HepG2 (cell line): Measurements from ENCODE around the gene CABP2.

Experiments used
- CEBPB ChIP-seq: IDR thresholded peaks from 2 replicates; pipeline ENCODE4 v1.6.1; 2011; ENCODE audit warnings: low read depth, low read length, improper control_type of control experiment, borderline replicate concordance
- CHCHD3 ChIP-seq: sonication (generic); formaldehyde crosslinking; IDR thresholded peaks from 2 replicates; pipeline ENCODE4 v1.8.0; 2022; ENCODE audit warnings: mild to moderate bottlenecking, missing genetic modification reagents, moderate library complexity
- CHD2 ChIP-seq: IDR thresholded peaks from 2 replicates; pipeline ENCODE4 v1.6.1; 2011; ENCODE audit warnings: low read depth, low read length, improper control_type of control experiment
- CTCF ChIP-seq: sonication (generic); formaldehyde crosslinking; IDR thresholded peaks from 2 replicates; pipeline ENCODE4 v1.5.0; 2020; ENCODE audit warnings: mild to moderate bottlenecking, missing genetic modification reagents, moderate library complexity
- ELF1 ChIP-seq: sonication (generic); formaldehyde crosslinking; IDR thresholded peaks from 2 replicates; pipeline ENCODE4 v1.4.0; 2020; ENCODE audit warnings: missing genetic modification reagents
- PRMT3 ChIP-seq: sonication (generic); formaldehyde crosslinking; IDR thresholded peaks from 2 replicates; pipeline ENCODE4 v1.8.1; 2022; ENCODE audit warnings: low read depth, mild to moderate bottlenecking, moderate library complexity, missing genetic modification reagents, borderline replicate concordance
- SIN3A ChIP-seq: IDR thresholded peaks from 2 replicates; pipeline ENCODE4 v1.6.1; 2011; ENCODE audit warnings: low read depth, mild to moderate bottlenecking, control low read depth, low read length, borderline replicate concordance
- SP4 ChIP-seq: sonication (generic); formaldehyde crosslinking; IDR thresholded peaks from 2 replicates; pipeline ENCODE4 v1.8.1; 2023; ENCODE audit warnings: mild to moderate bottlenecking, missing genetic modification reagents
- ZNF318 ChIP-seq: sonication (generic); formaldehyde crosslinking; IDR thresholded peaks from 2 replicates; pipeline ENCODE4 v1.4.0; 2020; ENCODE audit warnings: mild to moderate bottlenecking, missing genetic modification reagents
- TF ChIP-seq, protein P1 (sequence below): IDR thresholded peaks from 2 replicates; pipeline ENCODE4 v1.6.1; 2016; ENCODE audit warnings: low read depth, missing genetic modification reagents, missing compliant biosample characterization
- TF ChIP-seq, protein P2 (sequence below): IDR thresholded peaks from 2 replicates; pipeline ENCODE4 v1.6.1; 2018; ENCODE audit warnings: missing genetic modification reagents, mild to moderate bottlenecking, missing compliant biosample characterization
- TF ChIP-seq, protein P3 (sequence below): IDR thresholded peaks from 2 replicates; pipeline ENCODE4 v1.6.1; 2016; ENCODE audit warnings: control low read depth
- TF ChIP-seq, protein P4 (sequence below): sonication (generic); formaldehyde crosslinking; IDR thresholded peaks from 2 replicates; pipeline ENCODE4 v1.9.0; 2022; ENCODE audit warnings: missing genetic modification reagents, mild to moderate bottlenecking, borderline replicate concordance

GRCh38 chr11:67496113-67496512, 27.1 kb downstream of the CABP2 start:
- TF ChIP-seq, protein P1, sequence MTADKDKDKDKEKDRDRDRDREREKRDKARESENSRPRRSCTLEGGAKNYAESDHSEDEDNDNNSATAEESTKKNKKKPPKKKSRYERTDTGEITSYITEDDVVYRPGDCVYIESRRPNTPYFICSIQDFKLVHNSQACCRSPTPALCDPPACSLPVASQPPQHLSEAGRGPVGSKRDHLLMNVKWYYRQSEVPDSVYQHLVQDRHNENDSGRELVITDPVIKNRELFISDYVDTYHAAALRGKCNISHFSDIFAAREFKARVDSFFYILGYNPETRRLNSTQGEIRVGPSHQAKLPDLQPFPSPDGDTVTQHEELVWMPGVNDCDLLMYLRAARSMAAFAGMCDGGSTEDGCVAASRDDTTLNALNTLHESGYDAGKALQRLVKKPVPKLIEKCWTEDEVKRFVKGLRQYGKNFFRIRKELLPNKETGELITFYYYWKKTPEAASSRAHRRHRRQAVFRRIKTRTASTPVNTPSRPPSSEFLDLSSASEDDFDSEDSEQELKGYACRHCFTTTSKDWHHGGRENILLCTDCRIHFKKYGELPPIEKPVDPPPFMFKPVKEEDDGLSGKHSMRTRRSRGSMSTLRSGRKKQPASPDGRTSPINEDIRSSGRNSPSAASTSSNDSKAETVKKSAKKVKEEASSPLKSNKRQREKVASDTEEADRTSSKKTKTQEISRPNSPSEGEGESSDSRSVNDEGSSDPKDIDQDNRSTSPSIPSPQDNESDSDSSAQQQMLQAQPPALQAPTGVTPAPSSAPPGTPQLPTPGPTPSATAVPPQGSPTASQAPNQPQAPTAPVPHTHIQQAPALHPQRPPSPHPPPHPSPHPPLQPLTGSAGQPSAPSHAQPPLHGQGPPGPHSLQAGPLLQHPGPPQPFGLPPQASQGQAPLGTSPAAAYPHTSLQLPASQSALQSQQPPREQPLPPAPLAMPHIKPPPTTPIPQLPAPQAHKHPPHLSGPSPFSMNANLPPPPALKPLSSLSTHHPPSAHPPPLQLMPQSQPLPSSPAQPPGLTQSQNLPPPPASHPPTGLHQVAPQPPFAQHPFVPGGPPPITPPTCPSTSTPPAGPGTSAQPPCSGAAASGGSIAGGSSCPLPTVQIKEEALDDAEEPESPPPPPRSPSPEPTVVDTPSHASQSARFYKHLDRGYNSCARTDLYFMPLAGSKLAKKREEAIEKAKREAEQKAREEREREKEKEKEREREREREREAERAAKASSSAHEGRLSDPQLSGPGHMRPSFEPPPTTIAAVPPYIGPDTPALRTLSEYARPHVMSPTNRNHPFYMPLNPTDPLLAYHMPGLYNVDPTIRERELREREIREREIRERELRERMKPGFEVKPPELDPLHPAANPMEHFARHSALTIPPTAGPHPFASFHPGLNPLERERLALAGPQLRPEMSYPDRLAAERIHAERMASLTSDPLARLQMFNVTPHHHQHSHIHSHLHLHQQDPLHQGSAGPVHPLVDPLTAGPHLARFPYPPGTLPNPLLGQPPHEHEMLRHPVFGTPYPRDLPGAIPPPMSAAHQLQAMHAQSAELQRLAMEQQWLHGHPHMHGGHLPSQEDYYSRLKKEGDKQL (CRISPR knock-in tag) = no peak
- TF ChIP-seq ELF1 (CRISPR knock-in tag) (no peak), SP4 (no peak), CHCHD3 (CRISPR knock-in tag) (no peak), SIN3A (no peak), CEBPB (no peak), CHD2 (no peak), PRMT3 (CRISPR knock-in tag) (no peak), ZNF318 (CRISPR knock-in tag) (no peak), CTCF (CRISPR knock-in tag) (no peak)
- TF ChIP-seq, protein P2, sequence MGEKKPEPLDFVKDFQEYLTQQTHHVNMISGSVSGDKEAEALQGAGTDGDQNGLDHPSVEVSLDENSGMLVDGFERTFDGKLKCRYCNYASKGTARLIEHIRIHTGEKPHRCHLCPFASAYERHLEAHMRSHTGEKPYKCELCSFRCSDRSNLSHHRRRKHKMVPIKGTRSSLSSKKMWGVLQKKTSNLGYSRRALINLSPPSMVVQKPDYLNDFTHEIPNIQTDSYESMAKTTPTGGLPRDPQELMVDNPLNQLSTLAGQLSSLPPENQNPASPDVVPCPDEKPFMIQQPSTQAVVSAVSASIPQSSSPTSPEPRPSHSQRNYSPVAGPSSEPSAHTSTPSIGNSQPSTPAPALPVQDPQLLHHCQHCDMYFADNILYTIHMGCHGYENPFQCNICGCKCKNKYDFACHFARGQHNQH = no peak
- TF ChIP-seq, protein P3, sequence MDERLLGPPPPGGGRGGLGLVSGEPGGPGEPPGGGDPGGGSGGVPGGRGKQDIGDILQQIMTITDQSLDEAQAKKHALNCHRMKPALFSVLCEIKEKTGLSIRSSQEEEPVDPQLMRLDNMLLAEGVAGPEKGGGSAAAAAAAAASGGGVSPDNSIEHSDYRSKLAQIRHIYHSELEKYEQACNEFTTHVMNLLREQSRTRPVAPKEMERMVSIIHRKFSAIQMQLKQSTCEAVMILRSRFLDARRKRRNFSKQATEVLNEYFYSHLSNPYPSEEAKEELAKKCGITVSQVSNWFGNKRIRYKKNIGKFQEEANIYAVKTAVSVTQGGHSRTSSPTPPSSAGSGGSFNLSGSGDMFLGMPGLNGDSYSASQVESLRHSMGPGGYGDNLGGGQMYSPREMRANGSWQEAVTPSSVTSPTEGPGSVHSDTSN (CRISPR knock-in tag) = no peak
- TF ChIP-seq, protein P4, sequence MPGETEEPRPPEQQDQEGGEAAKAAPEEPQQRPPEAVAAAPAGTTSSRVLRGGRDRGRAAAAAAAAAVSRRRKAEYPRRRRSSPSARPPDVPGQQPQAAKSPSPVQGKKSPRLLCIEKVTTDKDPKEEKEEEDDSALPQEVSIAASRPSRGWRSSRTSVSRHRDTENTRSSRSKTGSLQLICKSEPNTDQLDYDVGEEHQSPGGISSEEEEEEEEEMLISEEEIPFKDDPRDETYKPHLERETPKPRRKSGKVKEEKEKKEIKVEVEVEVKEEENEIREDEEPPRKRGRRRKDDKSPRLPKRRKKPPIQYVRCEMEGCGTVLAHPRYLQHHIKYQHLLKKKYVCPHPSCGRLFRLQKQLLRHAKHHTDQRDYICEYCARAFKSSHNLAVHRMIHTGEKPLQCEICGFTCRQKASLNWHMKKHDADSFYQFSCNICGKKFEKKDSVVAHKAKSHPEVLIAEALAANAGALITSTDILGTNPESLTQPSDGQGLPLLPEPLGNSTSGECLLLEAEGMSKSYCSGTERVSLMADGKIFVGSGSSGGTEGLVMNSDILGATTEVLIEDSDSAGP (CRISPR knock-in tag) = no peak
